Stimulated activated CD8-positive, alpha-beta memory T cell treated with anti-CD3 and anti-CD28 coated beads, Interleukin-15, amount 100 ng/mL, for 4 hours (primary cell): ENCODE data around the gene FLNA.

Source experiments
- DNase-seq, 2 donors: peaks; one replicate each; pipeline ENCODE4 v3.0.0-alpha.2; 2020; ENCODE audit warnings: low read depth in 2 of 2

FLNA gene

GRCh38 chrX:154378059-154378798 is 3.8 kb upstream of the FLNA start:
- DNase-seq = no peak

DNA sequence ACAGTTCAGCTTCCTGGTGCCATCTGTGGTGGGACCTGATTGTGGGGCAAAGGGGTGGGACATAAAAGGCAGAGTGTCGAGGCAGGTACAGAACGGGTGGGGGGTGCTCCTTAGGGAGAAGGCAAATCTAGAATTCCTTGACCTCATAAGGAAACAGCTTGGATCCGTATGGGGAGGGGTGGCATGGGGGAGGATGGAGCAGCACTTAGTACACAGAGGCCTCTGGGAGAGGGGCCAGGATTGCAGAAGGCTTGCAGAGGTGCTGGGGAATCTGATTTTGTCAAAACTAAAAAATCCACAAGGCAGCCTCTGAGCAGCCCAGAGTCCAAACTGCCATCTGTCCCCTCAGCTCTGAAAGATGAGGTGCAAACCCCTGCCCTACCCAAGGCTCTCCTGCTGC is 2.3 kb upstream of the FLNA start:
- DNase-seq = no peak

DNA sequence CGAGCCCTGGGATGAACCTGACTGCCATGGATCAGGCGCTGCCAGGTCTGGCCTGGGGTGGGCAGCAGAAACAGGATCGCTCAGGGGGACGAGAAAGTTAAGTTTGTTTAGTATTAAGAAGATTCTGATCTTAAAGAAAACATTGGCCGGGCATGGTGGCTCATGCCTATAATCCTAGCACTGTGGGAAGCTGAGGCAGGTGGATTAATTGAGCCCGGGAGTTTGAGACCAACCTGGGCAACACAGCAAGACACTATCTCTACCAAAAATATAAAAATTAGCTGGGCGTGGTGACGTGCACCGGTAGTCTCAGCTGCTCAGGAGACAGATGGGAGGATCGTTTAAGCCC is 696 bp upstream of the FLNA start:
- no peak for DNase-seq

DNA sequence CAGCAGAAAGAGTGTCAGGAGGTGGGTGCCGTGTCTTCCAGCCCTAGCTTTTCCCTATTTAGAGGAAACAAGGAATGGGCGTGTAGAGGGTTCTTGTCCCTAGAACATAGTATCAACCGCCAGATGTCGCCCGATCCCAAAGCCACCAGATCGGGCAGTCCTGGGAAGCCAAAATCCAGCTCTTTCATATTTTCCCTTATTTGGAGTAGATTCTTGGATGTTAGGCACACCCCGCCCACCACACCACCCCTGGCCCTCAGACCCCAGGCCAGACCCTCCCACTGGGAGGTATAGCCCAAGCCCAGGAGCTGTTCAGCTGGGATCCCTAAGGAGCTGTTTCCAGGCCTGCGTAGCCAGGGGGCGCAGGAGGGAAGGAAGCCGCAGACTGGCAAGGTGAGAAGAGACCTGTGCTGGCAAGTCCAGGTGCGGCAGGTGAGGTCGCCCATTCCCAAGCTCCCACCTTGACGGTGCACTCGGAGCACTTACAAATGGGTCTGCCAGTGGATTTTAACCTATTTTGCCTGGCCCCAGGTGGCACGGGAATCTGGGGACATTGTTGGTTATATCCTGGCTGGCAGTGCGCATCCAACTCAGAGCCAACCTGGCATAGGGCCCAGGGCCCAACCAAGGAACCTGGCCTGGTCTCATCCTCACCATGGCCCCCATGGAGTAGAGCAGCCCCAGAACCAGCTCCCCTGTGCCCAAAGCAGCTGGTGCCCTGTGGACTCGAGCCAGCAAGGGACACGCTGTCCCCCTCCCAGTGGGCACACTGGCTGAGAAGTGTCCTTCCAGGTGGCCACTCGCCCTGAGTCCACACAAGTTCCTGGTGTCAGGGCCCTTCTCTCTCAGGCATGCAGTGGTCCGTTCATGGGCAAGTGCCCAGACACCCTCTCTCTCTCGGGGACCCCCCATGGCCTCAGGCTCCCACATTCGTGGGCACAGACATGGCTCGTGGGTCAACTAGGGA is 811 bp downstream of the FLNA start:
- no peak for DNase-seq

DNA sequence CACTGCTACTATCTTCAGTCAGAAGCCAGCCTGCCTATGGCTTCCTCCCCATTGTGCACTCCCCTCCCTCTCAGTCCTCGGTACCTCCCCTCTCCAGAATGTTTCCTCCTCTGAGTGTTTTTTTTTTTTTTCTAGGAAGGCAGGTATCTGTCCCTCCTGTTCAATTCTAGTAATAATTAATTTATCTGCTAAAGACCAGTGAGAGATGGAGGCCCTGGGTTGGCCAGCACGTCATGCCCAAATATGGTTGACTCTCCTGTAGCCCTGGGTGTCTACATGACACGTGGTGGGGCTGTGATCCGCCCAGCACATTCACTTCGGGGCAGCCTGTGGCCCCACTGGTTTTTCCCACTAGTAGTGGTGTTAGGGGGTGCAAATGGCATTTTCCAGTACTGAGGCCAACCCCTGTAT is 1.8 kb downstream of the FLNA start:
- DNase-seq = no peak

DNA sequence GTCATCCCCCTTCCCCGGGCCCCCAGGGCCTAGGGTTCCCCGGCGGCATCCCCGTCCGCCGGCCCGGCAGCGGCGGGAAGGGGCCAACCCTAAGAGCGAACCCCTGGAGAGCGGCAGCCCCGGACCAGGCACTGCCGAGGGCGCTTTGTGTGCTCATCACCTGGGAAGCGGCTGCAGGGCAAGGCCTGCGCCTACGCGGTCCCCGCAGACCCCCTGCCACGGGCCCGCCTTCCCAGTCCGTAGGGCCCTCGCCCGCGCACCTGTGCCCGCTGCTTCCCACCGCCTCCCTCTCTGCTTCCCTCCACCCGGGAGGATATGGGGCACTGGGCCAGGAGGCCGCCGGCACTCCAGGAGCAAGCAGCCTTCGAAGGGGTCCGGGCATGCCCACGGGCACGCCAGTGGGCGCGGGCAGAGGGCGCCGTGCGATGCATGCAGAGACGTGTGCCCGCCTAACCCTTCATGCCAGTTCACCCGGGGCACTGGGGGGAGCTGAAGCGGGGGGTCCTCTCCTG is 2.6 kb downstream of the FLNA start:
- no peak for DNase-seq

DNA sequence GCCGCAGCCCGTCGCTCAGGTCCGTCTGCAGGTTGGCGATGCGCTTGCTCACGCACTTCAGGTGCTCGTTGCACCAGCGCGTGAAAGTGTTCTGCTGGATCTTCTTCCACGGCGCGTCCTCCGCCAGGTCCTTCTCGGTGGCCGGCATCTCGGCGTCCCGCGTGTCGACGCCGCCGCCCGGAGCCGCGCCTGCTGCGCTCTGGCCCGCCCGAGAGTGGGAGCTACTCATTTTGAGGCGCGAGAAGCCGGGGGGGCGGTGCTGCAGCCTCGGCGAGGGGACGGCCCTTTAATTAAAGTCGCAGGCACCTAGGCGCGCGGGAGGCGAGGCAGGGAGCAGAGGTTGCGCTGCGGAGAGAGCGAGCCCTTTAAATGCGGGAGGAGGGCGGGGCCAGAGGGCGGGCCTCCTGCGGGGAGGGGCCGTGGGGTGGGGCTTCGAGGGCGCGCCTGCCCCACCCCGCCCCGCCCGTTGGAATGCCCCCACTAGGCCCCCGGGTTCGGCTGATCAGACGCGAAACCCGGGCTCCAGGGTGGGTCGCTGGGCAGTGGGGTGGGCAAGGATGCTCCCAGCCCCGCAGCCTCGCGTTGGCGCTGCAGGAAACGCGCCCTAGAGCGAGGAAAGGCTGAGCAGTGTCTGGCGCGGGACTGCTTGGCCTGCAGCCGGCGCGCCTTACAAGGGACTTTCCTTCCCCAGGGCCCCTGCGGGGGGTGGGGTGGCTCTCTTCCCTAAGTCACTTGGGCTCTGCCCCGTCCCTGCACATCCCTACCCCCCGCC is 3.2 kb downstream of the FLNA start:
- peak; percentile 84 to 88 for DNase-seq

GRCh38 chrX:154370300-154371016 is 4.0 kb downstream of the FLNA start:
- no peak for DNase-seq

- peak in 1 of 2 donors; percentile 55 for DNase-seq
Observed at GRCh38 chrX:154369449-154370299, 4.8 kb downstream of the FLNA start.

- DNase-seq = peak; percentile 90 to 93
Observed at GRCh38 chrX:154368630-154369448, 5.6 kb downstream of the FLNA start.

- no peak for DNase-seq
Observed at GRCh38 chrX:154367474-154368308, 6.7 kb downstream of the FLNA start.

DNA sequence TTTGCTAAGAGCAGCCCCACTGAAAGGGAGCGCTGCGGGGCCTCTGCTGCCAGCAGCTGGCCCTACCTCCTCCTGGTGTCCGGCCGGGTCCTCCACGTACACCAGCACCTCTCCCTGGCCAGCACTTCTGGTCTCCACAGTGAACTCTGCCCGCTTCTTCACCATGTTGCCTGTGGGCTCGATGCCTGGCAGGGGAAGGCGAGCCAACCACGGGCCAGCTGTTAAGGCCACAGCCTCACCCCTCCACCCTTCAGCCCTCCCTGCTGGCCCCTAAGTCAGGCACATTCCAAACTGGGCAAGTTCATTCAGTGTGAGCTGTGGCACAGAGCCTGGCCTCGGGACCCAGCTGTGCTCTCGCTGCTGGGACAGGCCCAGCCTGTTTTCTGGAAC is 7.8 kb downstream of the FLNA start:
- no peak for DNase-seq

DNA sequence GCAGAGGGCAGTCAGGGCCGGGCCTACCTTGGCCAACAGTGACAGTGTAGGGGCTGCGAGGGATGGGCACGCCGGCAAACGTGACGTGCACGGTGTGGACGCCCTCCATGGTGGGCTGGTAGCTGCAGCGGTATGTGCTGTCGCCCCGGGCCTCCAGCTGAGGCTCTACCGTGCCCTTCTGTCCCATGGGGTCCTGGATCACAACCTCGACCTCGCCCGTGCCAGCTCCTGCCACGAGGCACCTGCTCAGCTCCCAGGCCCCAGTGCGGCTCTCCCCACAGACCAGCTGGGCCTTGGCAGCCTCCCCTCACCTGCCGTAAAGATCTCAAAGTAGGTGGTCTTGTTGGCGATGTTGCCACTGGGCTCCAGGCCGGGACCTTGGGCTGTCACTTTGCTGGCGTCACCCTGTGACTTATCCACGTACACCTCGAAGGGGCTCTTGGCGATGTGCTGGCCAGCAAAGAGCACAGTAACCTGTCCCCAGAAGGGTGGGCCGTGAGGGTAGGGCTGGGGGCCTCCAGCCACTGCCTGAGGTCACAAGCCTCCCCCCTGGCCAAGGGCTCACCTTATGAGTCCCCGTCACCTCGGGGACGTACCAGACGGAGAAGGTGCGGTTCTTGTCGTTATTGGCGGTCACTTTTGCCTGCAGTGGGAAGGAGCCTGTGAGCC is 8.3 kb downstream of the FLNA start:
- DNase-seq = no peak

GRCh38 chrX:154365052-154365600 is 9.3 kb downstream of the FLNA start:
- no peak for DNase-seq

DNA sequence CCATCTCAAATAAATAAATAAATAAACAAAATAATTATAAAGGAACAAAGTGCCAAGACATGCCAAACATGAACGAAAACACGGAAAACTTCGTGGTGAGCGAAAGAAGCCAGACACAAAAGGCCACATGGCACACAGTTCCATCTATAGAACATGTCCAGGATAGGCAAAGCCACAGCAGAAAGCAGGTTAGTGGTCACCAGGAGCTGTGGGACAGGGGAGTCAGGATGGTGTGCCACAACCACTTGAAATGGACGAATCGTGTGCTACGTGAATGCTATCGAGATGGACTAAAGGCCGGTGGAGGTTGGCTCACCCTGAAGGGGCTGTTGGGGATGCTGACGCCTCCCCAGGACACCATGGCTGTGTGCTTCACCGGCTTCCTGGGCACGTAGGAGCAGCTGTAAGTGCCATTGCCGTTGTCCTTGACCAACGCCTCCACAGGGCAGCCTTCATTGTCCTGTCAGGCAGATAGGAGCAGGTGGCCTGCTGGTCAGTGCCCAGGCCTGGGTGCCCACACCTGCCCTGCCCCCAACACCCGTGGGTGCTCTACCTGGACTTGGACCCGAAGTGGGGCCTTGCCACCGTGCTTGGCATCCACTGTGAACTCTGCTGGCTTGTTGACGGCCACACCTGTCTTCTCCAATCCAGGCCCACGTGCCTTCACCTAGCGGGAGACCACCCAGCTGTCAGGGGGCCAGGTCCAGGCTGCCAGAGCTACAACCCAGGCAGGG is 10.6 kb downstream of the FLNA start:
- no peak for DNase-seq

DNA sequence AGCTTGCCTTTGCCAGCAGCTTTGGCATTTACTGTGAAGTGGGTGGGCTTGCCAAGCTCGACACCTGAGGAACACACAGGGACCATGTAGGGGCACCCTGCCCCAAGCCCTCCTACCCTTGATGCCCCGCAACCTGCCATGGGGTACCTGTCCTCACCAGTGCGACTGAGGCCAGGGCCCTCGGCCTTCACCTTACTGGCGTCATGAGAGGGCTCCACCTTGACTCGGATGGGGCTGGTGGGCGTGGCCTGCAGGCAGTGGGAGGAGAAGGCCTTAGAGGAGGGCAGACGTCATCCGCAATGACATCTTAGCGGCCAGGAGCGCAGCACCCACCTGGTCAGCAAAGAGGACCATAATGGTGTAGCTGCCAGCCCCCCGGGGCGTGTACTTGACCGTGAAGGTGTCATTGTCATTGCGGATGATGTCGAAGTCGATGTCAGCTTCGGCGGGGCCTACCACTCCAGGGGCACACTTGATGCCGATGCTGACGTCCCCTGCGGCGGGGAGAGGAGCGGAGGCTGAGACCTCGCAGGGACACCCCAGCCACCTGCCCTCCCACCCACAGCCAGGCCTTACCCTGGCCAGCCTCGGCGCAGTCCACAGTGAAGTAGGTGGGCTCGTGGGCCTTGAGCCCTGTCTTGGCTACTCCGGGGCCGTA is 12.2 kb downstream of the FLNA start:
- DNase-seq = no peak
